IMR-90 (cell line): ENCODE data around the gene LRFN4.

Source experiments
- CEBPB ChIP-seq: IDR thresholded peaks from 2 replicates; pipeline ENCODE4 v1.6.1; 2012; ENCODE audit warnings: low read depth, low read length, improper control_type of control experiment
- FOS ChIP-seq: fragments of 150-350 bp; IDR thresholded peaks from 2 replicates; pipeline ENCODE4 v1.6.1; 2016; ENCODE audit warnings: low read depth, low read length
- MAFK ChIP-seq: IDR thresholded peaks from 2 replicates; pipeline ENCODE4 v1.6.1; 2012; ENCODE audit warnings: low read depth, low read length, improper control_type of control experiment
- MAZ ChIP-seq: IDR thresholded peaks from 2 replicates; pipeline ENCODE4 v1.6.1; 2012; ENCODE audit warnings: low read depth, mild to moderate bottlenecking, low read length, improper control_type of control experiment, moderate library complexity, borderline replicate concordance
- MXI1 ChIP-seq: IDR thresholded peaks from 2 replicates; pipeline ENCODE4 v1.6.1; 2012; ENCODE audit warnings: low read depth, mild to moderate bottlenecking, low read length, moderate library complexity, borderline replicate concordance
- POLR2A ChIP-seq: IDR thresholded peaks from 2 replicates; pipeline ENCODE4 v1.6.1; 2012; ENCODE audit warnings: mild to moderate bottlenecking, low read depth, low read length
- RAD21 ChIP-seq: IDR thresholded peaks from 2 replicates; pipeline ENCODE4 v1.6.1; 2012; ENCODE audit warnings: low read length, improper control_type of control experiment
- RCOR1 ChIP-seq: IDR thresholded peaks from 2 replicates; pipeline ENCODE4 v1.6.1; 2012; ENCODE audit warnings: mild to moderate bottlenecking, low read length, improper control_type of control experiment; ENCODE audit not compliant: insufficient replicate concordance
- SMC3 ChIP-seq: fragments of 150-350 bp; IDR thresholded peaks from 2 replicates; pipeline ENCODE4 v1.6.1; 2016; ENCODE audit warnings: low read depth, mild to moderate bottlenecking, antibody characterized with exemption, low read length, moderate library complexity
- TF ChIP-seq, protein P1 (sequence below): conservative IDR thresholded peaks from 2 replicates; pipeline ENCODE4 v1.5.1; 2012; ENCODE audit warnings: mild to moderate bottlenecking, low read depth, low read length, improper control_type of control experiment
- TF ChIP-seq, protein P2 (sequence below): fragments of 150-350 bp; IDR thresholded peaks from 2 replicates; pipeline ENCODE4 v1.6.1; 2017; ENCODE audit warnings: mild to moderate bottlenecking, antibody characterized with exemption, low read length, low read depth
- TF ChIP-seq, protein P3 (sequence below): fragments of 150-350 bp; IDR thresholded peaks from 2 replicates; pipeline ENCODE4 v1.6.1; 2016; ENCODE audit warnings: low read depth, mild to moderate bottlenecking, low read length, moderate library complexity, borderline replicate concordance

- TF ChIP-seq POLR2A (no peak), MAZ (no peak), RAD21 (no peak), MAFK (no peak), FOS (no peak), SMC3 (no peak), CEBPB (no peak), RCOR1 (no peak), MXI1 (no peak)
- TF ChIP-seq, protein P1, sequence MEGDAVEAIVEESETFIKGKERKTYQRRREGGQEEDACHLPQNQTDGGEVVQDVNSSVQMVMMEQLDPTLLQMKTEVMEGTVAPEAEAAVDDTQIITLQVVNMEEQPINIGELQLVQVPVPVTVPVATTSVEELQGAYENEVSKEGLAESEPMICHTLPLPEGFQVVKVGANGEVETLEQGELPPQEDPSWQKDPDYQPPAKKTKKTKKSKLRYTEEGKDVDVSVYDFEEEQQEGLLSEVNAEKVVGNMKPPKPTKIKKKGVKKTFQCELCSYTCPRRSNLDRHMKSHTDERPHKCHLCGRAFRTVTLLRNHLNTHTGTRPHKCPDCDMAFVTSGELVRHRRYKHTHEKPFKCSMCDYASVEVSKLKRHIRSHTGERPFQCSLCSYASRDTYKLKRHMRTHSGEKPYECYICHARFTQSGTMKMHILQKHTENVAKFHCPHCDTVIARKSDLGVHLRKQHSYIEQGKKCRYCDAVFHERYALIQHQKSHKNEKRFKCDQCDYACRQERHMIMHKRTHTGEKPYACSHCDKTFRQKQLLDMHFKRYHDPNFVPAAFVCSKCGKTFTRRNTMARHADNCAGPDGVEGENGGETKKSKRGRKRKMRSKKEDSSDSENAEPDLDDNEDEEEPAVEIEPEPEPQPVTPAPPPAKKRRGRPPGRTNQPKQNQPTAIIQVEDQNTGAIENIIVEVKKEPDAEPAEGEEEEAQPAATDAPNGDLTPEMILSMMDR, result no peak
- TF ChIP-seq, protein P2, sequence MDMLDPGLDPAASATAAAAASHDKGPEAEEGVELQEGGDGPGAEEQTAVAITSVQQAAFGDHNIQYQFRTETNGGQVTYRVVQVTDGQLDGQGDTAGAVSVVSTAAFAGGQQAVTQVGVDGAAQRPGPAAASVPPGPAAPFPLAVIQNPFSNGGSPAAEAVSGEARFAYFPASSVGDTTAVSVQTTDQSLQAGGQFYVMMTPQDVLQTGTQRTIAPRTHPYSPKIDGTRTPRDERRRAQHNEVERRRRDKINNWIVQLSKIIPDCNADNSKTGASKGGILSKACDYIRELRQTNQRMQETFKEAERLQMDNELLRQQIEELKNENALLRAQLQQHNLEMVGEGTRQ, result no peak
- TF ChIP-seq, protein P3, sequence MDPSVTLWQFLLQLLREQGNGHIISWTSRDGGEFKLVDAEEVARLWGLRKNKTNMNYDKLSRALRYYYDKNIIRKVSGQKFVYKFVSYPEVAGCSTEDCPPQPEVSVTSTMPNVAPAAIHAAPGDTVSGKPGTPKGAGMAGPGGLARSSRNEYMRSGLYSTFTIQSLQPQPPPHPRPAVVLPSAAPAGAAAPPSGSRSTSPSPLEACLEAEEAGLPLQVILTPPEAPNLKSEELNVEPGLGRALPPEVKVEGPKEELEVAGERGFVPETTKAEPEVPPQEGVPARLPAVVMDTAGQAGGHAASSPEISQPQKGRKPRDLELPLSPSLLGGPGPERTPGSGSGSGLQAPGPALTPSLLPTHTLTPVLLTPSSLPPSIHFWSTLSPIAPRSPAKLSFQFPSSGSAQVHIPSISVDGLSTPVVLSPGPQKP, result no peak
Observed at GRCh38 chr11:66871521-66871901, 14.6 kb downstream of the LRFN4 start.
